ENCODE measurements around the gene LRRC8D.
A peak's percentile ranks its signal among the peaks of the same experiment; 100 is the strongest.
"Not testable (repeated sequence)": the region's sequence is repeated elsewhere in the genome, so short reads cannot be mapped to it uniquely, and the experiment has no call there.

LRRC8D gene

GRCh38 chr1:89820422-89821321, at the start of gene LRRC8D:
Gene LRRC8D, plus strand, starts transcription at chr1:89821032. Its CDS starts 112,037 bp downstream, at chr1:89933069.
- TF ChIP-seq CTCF (IDR thresholded peaks at IDR 0.05; ENCODE audit: low read depth, low read length), result no peak
- no peaks in the 10 kb centered on the region for H3K36me3 ChIP-seq
- peak; percentile 87 for DNase-seq
- H3K4me3 ChIP-seq (ENCODE audit: low read depth, low read length), result peak within 1 kb of the TSS; percentile 87
- no peaks in the 10 kb centered on the region for H3K9me3 ChIP-seq (ENCODE audit: severe bottlenecking)
- H3K27me3 ChIP-seq (ENCODE audit: insufficient read depth, low read depth, severe bottlenecking), result no peaks in the 10 kb centered on the region
- peak within 1 kb of the TSS; percentile 74 for H3K27ac ChIP-seq

GRCh38 chr1:89771991-89772560, 48.8 kb upstream of the LRRC8D start:
- no peak for DNase-seq
- no peak for TF ChIP-seq CTCF (IDR thresholded peaks at IDR 0.05; ENCODE audit: low read depth, low read length)
- Histone ChIP-seq H3K36me3 (no peaks in the 10 kb centered on the region), H3K27me3 (ENCODE audit: insufficient read depth, low read depth, severe bottlenecking) (no peaks in the 10 kb centered on the region), H3K9me3 (ENCODE audit: severe bottlenecking) (no peaks in the 10 kb centered on the region), H3K27ac (no peak overlapping the region), H3K4me3 (ENCODE audit: low read depth, low read length) (no peak overlapping the region)

GRCh38 chr1:89776104-89776503, 44.7 kb upstream of the LRRC8D start:
- not testable (repeated sequence) for H3K9me3 ChIP-seq (ENCODE audit: severe bottlenecking); DNase-seq; H3K27me3 ChIP-seq (ENCODE audit: insufficient read depth, low read depth, severe bottlenecking); H3K27ac ChIP-seq; H3K36me3 ChIP-seq; H3K4me3 ChIP-seq (ENCODE audit: low read depth, low read length)

- H3K27ac ChIP-seq; H3K4me3 ChIP-seq (ENCODE audit: low read depth, low read length); H3K9me3 ChIP-seq (ENCODE audit: severe bottlenecking); H3K27me3 ChIP-seq (ENCODE audit: insufficient read depth, low read depth, severe bottlenecking); H3K36me3 ChIP-seq; DNase-seq: not testable (repeated sequence)
Observed at GRCh38 chr1:89777271-89777670, 43.6 kb upstream of the LRRC8D start.

GRCh38 chr1:89779151-89779940, 41.5 kb upstream of the LRRC8D start:
- DNase-seq, result no peak
- H3K27me3 ChIP-seq (ENCODE audit: insufficient read depth, low read depth, severe bottlenecking), result no peaks in the 10 kb centered on the region
- H3K9me3 ChIP-seq (ENCODE audit: severe bottlenecking), result no peaks in the 10 kb centered on the region
- no peak for TF ChIP-seq CTCF (IDR thresholded peaks at IDR 0.05; ENCODE audit: low read depth, low read length)
- H3K36me3 ChIP-seq, result no peaks in the 10 kb centered on the region
- H3K27ac ChIP-seq, result no peak overlapping the region
- H3K4me3 ChIP-seq (ENCODE audit: low read depth, low read length), result no peak overlapping the region

GRCh38 chr1:89780721-89781120, 40.1 kb upstream of the LRRC8D start:
- Histone ChIP-seq H3K27ac (no peak overlapping the region), H3K27me3 (ENCODE audit: insufficient read depth, low read depth, severe bottlenecking) (no peaks in the 10 kb centered on the region), H3K4me3 (ENCODE audit: low read depth, low read length) (no peak overlapping the region), H3K36me3 (no peaks in the 10 kb centered on the region), H3K9me3 (ENCODE audit: severe bottlenecking) (no peaks in the 10 kb centered on the region)
- no peak for DNase-seq
- TF ChIP-seq CTCF (IDR thresholded peaks at IDR 0.05; ENCODE audit: low read depth, low read length), result no peak

Data from WERI-Rb-1 (cell line).